MM.1S (cell line): ENCODE measurements around the gene POLR2H.

Source experiments
- CTCF ChIP-seq: fragments of 300-600 bp; sonication (generic); IDR thresholded peaks from 2 replicates; pipeline ENCODE4 v1.5.1; 2016; ENCODE audit warnings: antibody characterized with exemption, low read length, mixed read lengths
- EZH2 ChIP-seq: fragments of 300-600 bp; sonication (generic); optimal IDR thresholded peaks from 2 replicates; pipeline ENCODE3; 2017; ENCODE audit warnings: low read depth, mild to moderate bottlenecking, antibody characterized with exemption, low read length, mixed read lengths
- EZH2phosphoT487 ChIP-seq: fragments of 300-600 bp; sonication (generic); IDR thresholded peaks from 2 replicates; pipeline ENCODE4 v1.6.1; 2018; ENCODE audit warnings: antibody characterized with exemption, low read length

GRCh38 chr3:184380185-184380626 lies 18.7 kb downstream of the POLR2H start:
- TF ChIP-seq EZH2 (no peak), CTCF (no peak), EZH2phosphoT487 (no peak)
